Activated CD8-positive, alpha-beta memory T cell treated with anti-CD3 and anti-CD28 coated beads for 36 hours (primary cell): ENCODE results near the gene NLRP9. TPM values are rescaled to one million over a fixed set of nuclear protein-coding genes. Genes with fewer than 3 reads are reported as not detected.

Experiments used
- CTCF ChIA-PET: fragments of 350-600 bp; sonication (Branson Sonifier 250); formaldehyde crosslinking; loops from one replicate; lab custom pipeline; 2021; ENCODE audit warnings: antibody characterized with exemption; lab: Charles Lee
- POLR2A ChIA-PET: fragments of 350-600 bp; sonication (Branson Sonifier 250); formaldehyde crosslinking; loops from one replicate; lab custom pipeline; 2021; ENCODE audit warnings: antibody characterized with exemption; lab: Charles Lee
- total RNA-seq, 2 experiments: library from RNA; stranded (reverse); gene quantifications; one replicate each; pipeline ENCODE4 v1.2.3, GENCODE V29; 2021

NLRP9 gene
- total RNA-seq, 2 experiments from 2014 or later, result not detected

- CTCF ChIA-PET, result interaction anchor here (1.1 kb wide), 1 partner anchor 16 kb away, joined by 3 read pairs; no protein-coding TSS in a partner anchor
- POLR2A ChIA-PET, result no interaction called here
Observed at GRCh38 chr19:55705972-55706371, 32.2 kb downstream of the NLRP9 start.

GRCh38 chr19:55704494-55705245 is 33.5 kb downstream of the NLRP9 start:
- ChIA-PET CTCF (interaction anchor here (0.6 kb wide), 1 partner anchor 641 kb away, joined by 3 read pairs; no protein-coding TSS in a partner anchor), POLR2A (no interaction called here)

GRCh38 chr19:55703790-55704215 is 34.4 kb downstream of the NLRP9 start:
- POLR2A ChIA-PET, result interaction anchor here (0.6 kb wide), 1 partner anchor 23 kb away, joined by 3 read pairs; no protein-coding TSS in a partner anchor
- CTCF ChIA-PET, result no interaction called here

- CTCF ChIA-PET, result no interaction called here
Observed at GRCh38 chr19:55702131-55702627, 36.0 kb downstream of the NLRP9 start.

GRCh38 chr19:55700813-55701212 is 37.4 kb downstream of the NLRP9 start:
- ChIA-PET CTCF (interaction anchor here (0.9 kb wide), 1 partner anchor 18 kb away, joined by 3 read pairs; no protein-coding TSS in a partner anchor), POLR2A (no interaction called here)

More at GRCh38 chr19:55702131-55702627, 36.0 kb downstream of the NLRP9 start:
- POLR2A ChIA-PET, result no interaction called here

- POLR2A ChIA-PET, result no interaction called here
- CTCF ChIA-PET, result no interaction called here
Observed at GRCh38 chr19:55699221-55699620, 39.0 kb downstream of the NLRP9 start.

- ChIA-PET POLR2A (no interaction called here), CTCF (no interaction called here)
Observed at GRCh38 chr19:55698256-55698655, 39.9 kb downstream of the NLRP9 start.

GRCh38 chr19:55697698-55698097 is 40.5 kb downstream of the NLRP9 start:
- ChIA-PET CTCF (no interaction called here), POLR2A (no interaction called here)

GRCh38 chr19:55697069-55697440 is 41.1 kb downstream of the NLRP9 start:
- POLR2A ChIA-PET, result no interaction called here
- CTCF ChIA-PET, result no interaction called here

- POLR2A ChIA-PET, result no interaction called here
- CTCF ChIA-PET, result no interaction called here
Observed at GRCh38 chr19:55696301-55697068, 41.7 kb downstream of the NLRP9 start.

- ChIA-PET POLR2A (no interaction called here), CTCF (no interaction called here)
Observed at GRCh38 chr19:55695511-55696290, 42.5 kb downstream of the NLRP9 start.

- CTCF ChIA-PET, result no interaction called here
- POLR2A ChIA-PET, result no interaction called here
Observed at GRCh38 chr19:55694656-55695491, 43.3 kb downstream of the NLRP9 start.

- ChIA-PET CTCF (no interaction called here), POLR2A (interaction anchor here (0.7 kb wide), 1 partner anchor 37 kb away, joined by 6 read pairs; no protein-coding TSS in a partner anchor)
Observed at GRCh38 chr19:55694241-55694655, 44.0 kb downstream of the NLRP9 start.

GRCh38 chr19:55693336-55693974 is 44.7 kb downstream of the NLRP9 start:
- CTCF ChIA-PET, result no interaction called here
- POLR2A ChIA-PET, result interaction anchor here (0.6 to 0.7 kb wide), 2 partner anchors 36 to 469 kb away, joined by 4 to 6 read pairs; no protein-coding TSS in a partner anchor

GRCh38 chr19:55692681-55693081 is 45.5 kb downstream of the NLRP9 start:
- CTCF ChIA-PET, result no interaction called here
- POLR2A ChIA-PET, result interaction anchor here (0.6 kb wide), 1 partner anchor 470 kb away, joined by 4 read pairs; no protein-coding TSS in a partner anchor

- POLR2A ChIA-PET, result no interaction called here
- CTCF ChIA-PET, result no interaction called here
Observed at GRCh38 chr19:55691561-55692481, 46.4 kb downstream of the NLRP9 start.
